GM12875 (cell line): ENCODE measurements around the gene POLR3H.

ENCODE experiments used
- H3K4me3 ChIP-seq: one replicate; pipeline ENCODE4 v1.5.1; 2011; ENCODE audit warnings: low read depth, low read length, control low read depth
- TF ChIP-seq, protein P1 (sequence below): IDR thresholded peaks from 2 replicates; pipeline ENCODE4 v1.5.1; 2011; ENCODE audit warnings: low read depth, mild to moderate bottlenecking, control low read depth, inconsistent platforms, low read length, moderate library complexity, borderline replicate concordance; ENCODE audit not compliant: insufficient read depth

POLR3H gene

DNA sequence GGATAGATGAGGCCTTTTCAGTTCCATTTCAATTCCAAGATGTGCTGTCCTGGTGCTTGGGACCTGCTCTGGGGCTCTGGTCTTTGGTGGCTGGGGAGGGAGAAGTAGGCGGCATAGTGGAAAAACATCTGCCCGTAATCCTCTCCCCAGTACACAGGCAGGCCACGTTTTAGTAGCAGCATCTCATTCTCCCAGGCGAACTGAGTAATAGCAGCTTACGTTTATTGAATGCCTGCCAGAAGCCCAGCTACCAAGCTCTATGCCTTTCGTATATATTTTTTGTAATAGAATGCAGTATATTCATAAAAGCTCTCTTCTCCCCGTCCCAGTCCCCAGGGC is 63.9 kb downstream of the POLR3H start:
- no peak overlapping the region for H3K4me3 ChIP-seq
- TF ChIP-seq, protein P1, sequence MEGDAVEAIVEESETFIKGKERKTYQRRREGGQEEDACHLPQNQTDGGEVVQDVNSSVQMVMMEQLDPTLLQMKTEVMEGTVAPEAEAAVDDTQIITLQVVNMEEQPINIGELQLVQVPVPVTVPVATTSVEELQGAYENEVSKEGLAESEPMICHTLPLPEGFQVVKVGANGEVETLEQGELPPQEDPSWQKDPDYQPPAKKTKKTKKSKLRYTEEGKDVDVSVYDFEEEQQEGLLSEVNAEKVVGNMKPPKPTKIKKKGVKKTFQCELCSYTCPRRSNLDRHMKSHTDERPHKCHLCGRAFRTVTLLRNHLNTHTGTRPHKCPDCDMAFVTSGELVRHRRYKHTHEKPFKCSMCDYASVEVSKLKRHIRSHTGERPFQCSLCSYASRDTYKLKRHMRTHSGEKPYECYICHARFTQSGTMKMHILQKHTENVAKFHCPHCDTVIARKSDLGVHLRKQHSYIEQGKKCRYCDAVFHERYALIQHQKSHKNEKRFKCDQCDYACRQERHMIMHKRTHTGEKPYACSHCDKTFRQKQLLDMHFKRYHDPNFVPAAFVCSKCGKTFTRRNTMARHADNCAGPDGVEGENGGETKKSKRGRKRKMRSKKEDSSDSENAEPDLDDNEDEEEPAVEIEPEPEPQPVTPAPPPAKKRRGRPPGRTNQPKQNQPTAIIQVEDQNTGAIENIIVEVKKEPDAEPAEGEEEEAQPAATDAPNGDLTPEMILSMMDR: no peak

DNA sequence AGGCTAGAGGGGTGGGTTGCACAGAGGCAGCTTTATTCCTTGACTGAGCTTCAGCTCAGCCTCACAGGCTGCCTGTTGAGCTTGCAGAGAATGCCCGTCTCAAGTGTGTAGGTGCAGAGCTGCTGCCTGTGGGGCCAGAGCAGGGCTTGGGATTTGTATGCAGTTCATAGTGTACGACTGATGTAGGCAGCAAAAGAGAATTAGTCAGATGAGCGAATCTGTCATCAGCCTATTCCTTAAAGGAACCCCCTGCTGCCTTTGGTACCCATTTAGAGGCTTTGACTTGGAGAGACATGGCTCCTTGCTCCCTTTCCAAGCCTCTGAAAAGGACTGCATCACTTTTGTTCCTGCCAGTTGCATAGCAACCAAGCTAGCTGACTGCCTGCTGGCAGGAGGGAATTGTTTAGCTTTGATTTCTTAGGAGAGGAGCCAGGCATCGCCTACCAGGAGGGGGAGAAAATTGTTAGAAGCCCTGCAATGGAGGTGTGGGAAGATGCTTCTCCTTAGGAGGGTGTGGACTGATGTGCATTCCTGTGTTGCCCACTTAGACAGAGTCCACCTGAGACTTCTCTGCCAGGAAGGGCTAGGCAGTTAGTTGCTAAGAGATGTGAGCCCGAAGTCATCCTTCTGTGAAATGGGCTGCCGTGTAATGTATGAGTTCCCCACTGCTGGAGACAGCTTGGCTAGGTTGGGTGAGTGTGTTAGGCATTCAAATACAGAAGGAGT is 64.4 kb downstream of the POLR3H start:
- no peak overlapping the region for H3K4me3 ChIP-seq
- TF ChIP-seq, protein P1: no peak

DNA sequence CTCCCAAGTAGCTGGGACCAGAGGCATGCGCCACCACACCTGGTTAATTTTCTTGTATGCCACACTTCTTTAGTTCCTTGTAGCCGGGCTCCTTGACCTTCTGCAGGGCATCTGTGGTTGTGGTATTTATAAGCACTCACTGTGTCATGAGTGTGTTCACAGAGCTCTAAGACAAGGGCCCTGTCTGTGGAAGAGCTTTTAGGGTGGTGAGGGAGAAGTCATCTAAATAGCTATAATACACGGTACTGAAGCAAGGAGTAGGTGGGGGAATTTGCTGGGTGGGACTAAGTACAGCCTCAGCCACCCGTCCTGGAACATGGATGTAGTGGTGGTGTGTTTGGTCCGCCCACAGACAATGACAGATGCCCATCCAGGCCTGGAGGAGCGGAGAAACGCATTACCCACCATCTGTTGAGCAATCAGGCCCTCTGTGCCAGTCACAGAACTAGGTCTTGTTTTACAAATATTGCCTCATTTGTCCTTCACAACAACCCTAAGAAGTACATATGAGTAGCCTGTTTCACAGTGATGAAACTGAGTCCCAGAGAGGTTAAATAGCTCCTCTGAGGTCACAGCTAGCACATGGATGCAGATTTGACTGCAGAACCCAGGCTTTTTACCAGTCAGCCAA is 65.3 kb downstream of the POLR3H start:
- H3K4me3 ChIP-seq: no peak overlapping the region
- TF ChIP-seq, protein P1: no peak

DNA sequence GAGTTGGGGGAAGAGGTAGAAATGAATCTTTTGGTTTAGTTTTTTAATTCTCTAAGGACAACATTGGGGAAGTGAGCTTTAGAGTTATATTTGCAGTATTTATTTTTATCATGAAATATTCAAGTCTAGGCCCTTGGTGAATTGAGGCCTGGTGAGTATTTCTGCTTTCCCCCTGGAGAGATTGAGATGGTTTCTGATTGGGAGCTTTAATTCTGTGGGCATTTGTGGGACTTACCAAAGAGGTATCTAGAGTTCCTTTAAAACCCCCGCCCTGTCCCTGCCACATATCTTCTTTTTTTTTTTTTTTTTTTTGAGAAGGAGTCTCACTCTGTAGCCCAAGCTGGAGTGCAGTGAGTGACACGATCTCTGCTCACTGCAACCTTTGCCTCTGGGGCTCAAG is 65.8 kb downstream of the POLR3H start:
- no peak overlapping the region for H3K4me3 ChIP-seq
- TF ChIP-seq, protein P1: no peak
